ENCODE results near the gene ISYNA1. TPM values are rescaled to one million over a fixed set of nuclear protein-coding genes. Genes with fewer than 3 reads are reported as not detected.

Gene ISYNA1
- total and polyA plus RNA-seq, 2 of the 8 experiments (the other 6 are each of a cell fraction or from before 2014, with no cell fraction given): 207 to 264 TPM

DNA sequence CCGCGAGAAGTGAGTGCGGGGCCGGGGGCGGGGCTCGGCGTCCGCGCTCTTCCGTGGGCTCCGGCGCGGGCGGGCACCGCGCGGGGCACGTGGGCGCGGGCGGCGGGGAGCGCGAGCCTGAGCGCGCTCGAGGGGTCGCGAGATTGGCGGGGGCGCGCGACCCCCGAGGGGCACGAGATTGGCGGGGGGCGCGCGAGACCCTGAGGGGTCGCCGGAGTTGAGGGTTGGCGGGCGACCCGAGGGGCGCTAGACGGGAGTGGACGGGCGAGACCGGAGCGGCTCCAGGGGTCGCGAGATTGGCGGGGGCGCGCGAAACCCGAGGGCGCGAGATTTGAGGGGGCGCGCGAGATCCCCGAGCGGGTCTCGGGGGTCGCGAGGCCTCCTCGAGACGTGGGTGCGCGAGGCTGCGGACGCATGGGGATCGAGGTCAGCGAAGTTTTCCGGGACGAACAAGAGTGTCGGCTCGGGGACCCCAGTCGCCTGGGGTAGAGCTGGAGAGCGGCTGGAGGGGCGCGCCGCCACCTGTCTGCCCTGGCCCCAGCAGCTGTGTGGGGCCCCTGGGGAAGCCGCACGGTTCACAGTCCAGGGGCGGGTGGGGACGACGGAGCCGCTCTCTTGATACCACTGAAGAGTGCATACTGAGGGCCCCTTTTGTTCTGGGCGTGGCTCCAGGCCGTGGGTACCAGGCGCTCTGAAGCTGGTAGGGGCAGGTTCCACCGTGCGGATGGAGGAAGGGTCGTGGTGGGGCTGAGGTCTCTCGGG is 18.1 kb downstream of the ISYNA1 start:
- Histone ChIP-seq H3K14ac (ENCODE audit: insufficient read length) (no peak overlapping the region), H3K4me1 (replicated peaks in 1 of 4; ENCODE audit: control insufficient read depth in 3 of 4, insufficient read depth in 4 of 4, low read length in 3 of 4) (peaks cover 0 to 42% (median 28%) of the 10 kb centered on the region in 4 experiments; a peak in 6 of 7 replicates), H3K23me2 (ENCODE audit: low read depth, low read length) (peaks cover 19% of the 10 kb centered on the region; the same call in 1 of the 2 replicates), H2BK15ac (ENCODE audit: low read length) (no peak overlapping the region), H2BK20ac (ENCODE audit: low read length) (no peak overlapping the region), H2AFZ (ENCODE audit: low read length) (no peak overlapping the region), H2BK120ac (replicated peaks; ENCODE audit: low read depth, low read length) (no peak overlapping the region), H3K79me1 (ENCODE audit: low read depth, low read length) (no peaks in the 10 kb centered on the region), H3K9ac (replicated peaks in 1 of 4; ENCODE audit: extremely low read depth in 1 of 4, low read depth in 3 of 4, low read length in 3 of 4) (peak overlapping the region in 1 of 4 experiments; percentile 13; a peak in 2 of 7 replicates), H2AK5ac (ENCODE audit: low read depth, low read length) (no peak overlapping the region), H3K79me2 (ENCODE audit: control insufficient read depth in 1 of 2, insufficient read depth in 2 of 2, low read length in 2 of 2) (peaks cover 0 to 4% of the 10 kb centered on the region in 2 experiments; a peak in 1 of 4 replicates), H3K4ac (replicated peaks; ENCODE audit: insufficient read length, low read depth, low read length) (no peak overlapping the region), H3K27me3 (replicated peaks in 1 of 4; ENCODE audit: control insufficient read depth in 3 of 4, extremely low read depth in 1 of 4, insufficient read depth in 3 of 4, low read length in 3 of 4) (peaks cover 5 to 29% (median 23%) of the 10 kb centered on the region in 4 experiments), H2BK5ac (ENCODE audit: low read depth, low read length) (no peak overlapping the region), H3K18ac (ENCODE audit: extremely low read depth, low read length) (no peak overlapping the region; the same call in 1 of the 2 replicates), H3K56ac (replicated peaks; ENCODE audit: insufficient read length, low read depth, low read length) (no peak overlapping the region), H4K5ac (ENCODE audit: insufficient read length, low read depth, low read length) (no peak overlapping the region), H3K4me2 (ENCODE audit: insufficient read depth in 1 of 2, low read depth in 2 of 2, low read length in 2 of 2) (peak overlapping the region; percentile 72 to 88), H3K4me3 (ENCODE audit: extremely low read depth in 1 of 4, insufficient read depth in 2 of 4, low read depth in 3 of 4, low read length in 4 of 4) (peak overlapping the region; percentile 33 to 61 (median 46)), H2BK12ac (ENCODE audit: low read depth, low read length) (0 out of 2 replicates have a peak overlapping the region, but pooled peaks have one; percentile 27), H3K36me3 (ENCODE audit: control insufficient read depth in 2 of 4, insufficient read depth in 4 of 4, low read length in 3 of 4) (no peaks in the 10 kb centered on the region), H3K27ac (ENCODE audit: low read depth, low read length) (no peak overlapping the region), H4K8ac (ENCODE audit: extremely low read depth, insufficient read depth, low read length) (no peak overlapping the region), H4K91ac (replicated peaks; ENCODE audit: insufficient read length, low read length) (no peak overlapping the region), H3K9me3 (ENCODE audit: insufficient read depth in 2 of 2, low read depth in 1 of 2, low read length in 1 of 2) (no peaks in the 10 kb centered on the region), H3K23ac (ENCODE audit: insufficient read length) (no peak overlapping the region), H4K20me1 (replicated peaks in 1 of 2; ENCODE audit: control insufficient read depth in 1 of 2, insufficient read depth in 2 of 2, low read length in 2 of 2) (peaks cover 4 to 9% of the 10 kb centered on the region in 2 experiments)
- DNase-seq (ENCODE audit: low read depth in 1 of 2, low spot score in 2 of 2) (no peak), FAIRE-seq (no peak)
- TF ChIP-seq CTBP2 (IDR thresholded peaks at IDR 0.05; ENCODE audit: borderline replicate concordance, insufficient read depth, insufficient read length, low read length): no peak
- TF ChIP-seq BACH1 (IDR thresholded peaks at IDR 0.05; ENCODE audit: low read length): 0 out of 2 replicates have a peak, but pooled peaks have one; percentile 25
- peak; percentile 13 for TF ChIP-seq KDM4A (IDR thresholded peaks at IDR 0.05; ENCODE audit: low read depth, low read length, severe bottlenecking)
- TF ChIP-seq EZH2 (IDR thresholded peaks at IDR 0.05; ENCODE audit: low read depth, low read length, severe bottlenecking): peak; percentile 36
- TF ChIP-seq NANOG (IDR thresholded peaks at IDR 0.05; ENCODE audit: insufficient read depth, low read depth, low read length, poor library complexity, severe bottlenecking): no peak
- 0 out of 2 replicates have a peak, but pooled peaks have one; percentile 67 for TF ChIP-seq CHD2 (IDR thresholded peaks at IDR 0.05; ENCODE audit: low read length)
- 0 out of 4 replicates have a peak, but pooled peaks of 1 of the 2 experiments have one; percentile 5 for TF ChIP-seq SIN3A (conservative IDR thresholded peaks at IDR 0.05 in 1 of 2, IDR thresholded peaks at IDR 0.05 in 1 of 2; ENCODE audit: low read depth in 1 of 2, low read length in 2 of 2)
- no peak for TF ChIP-seq ASH2L (IDR thresholded peaks at IDR 0.05; ENCODE audit: low read length)
- no peak for TF ChIP-seq BRCA1 (IDR thresholded peaks at IDR 0.05; ENCODE audit: low read depth, low read length)
- TF ChIP-seq POU5F1 (IDR thresholded peaks at IDR 0.05; ENCODE audit: low read depth, low read length): no peak
- TF ChIP-seq TAF1 (IDR thresholded peaks at IDR 0.05; ENCODE audit: low read depth, low read length): 0 out of 2 replicates have a peak, but pooled peaks have one; percentile 5
- POLR2A ChIA-PET (ENCODE audit: partially characterized antibody): interaction anchor here (1.1 to 6.8 kb wide), 10 partner anchors 9 to 139 kb away, joined by 3 to 72 read pairs (median 5); partner anchors contain the start of genes JUND and PGPEP1
- WGBS, 2 experiments (ENCODE audit: extremely low coverage in 1 of 2, insufficient coverage in 1 of 2, insufficient read length in 1 of 2, insufficient replicate concordance in 2 of 2, low coverage in 1 of 2, low lambda C conversion rate in 2 of 2, missing lambda C conversion rate in 1 of 2): 3% methylated on average over 60 of the region's 97 CpGs; no CpG with 5 or more reads in 1 of the 2 experiments
- CTCF ChIA-PET (ENCODE audit: partially characterized antibody): interaction anchor here (0.8 to 11.0 kb wide), 15 partner anchors 8 to 201 kb away, joined by 3 to 177 read pairs (median 3); partner anchors contain the start of gene GDF15
